Measurements from ENCODE around the gene NCAPG2.

Gene NCAPG2

DNA sequence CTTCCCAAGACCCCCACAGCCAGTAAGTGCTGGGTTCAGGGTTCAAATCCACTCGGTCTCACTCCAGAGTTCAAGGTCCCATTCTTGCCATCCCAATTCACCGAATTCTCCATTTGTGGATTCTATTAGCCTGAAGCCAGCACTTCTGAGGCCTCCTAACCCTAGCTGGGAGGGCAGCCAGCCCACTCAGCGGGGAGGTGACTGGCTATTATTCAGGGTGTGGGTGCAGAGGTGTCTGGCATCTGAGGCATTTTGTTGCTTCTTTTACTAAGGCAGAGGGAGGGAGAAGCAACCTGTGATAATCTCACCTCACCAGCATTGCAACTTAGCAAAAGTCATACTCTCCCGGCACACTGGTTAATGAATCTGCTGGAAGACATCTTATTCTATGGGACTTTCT is 108.3 kb downstream of the NCAPG2 start:
- TF ChIP-seq ARNT (IDR thresholded peaks at IDR 0.05) (no peak), TARDBP (IDR thresholded peaks at IDR 0.05) (no peak), NFRKB (IDR thresholded peaks at IDR 0.05) (no peak), ZNF384 (IDR thresholded peaks at IDR 0.05) (no peak), L3MBTL2 (conservative IDR thresholded peaks at IDR 0.05) (no peak), SP1 (IDR thresholded peaks at IDR 0.05) (no peak), HDGF (IDR thresholded peaks at IDR 0.05; ENCODE audit: borderline replicate concordance) (no peak), LEF1 (IDR thresholded peaks at IDR 0.05; ENCODE audit: borderline replicate concordance) (no peak), FOXM1 (IDR thresholded peaks at IDR 0.05; ENCODE audit: borderline replicate concordance) (no peak), CTBP1 (IDR thresholded peaks at IDR 0.05; ENCODE audit: borderline replicate concordance) (no peak)
- TF ChIP-seq, protein P1, sequence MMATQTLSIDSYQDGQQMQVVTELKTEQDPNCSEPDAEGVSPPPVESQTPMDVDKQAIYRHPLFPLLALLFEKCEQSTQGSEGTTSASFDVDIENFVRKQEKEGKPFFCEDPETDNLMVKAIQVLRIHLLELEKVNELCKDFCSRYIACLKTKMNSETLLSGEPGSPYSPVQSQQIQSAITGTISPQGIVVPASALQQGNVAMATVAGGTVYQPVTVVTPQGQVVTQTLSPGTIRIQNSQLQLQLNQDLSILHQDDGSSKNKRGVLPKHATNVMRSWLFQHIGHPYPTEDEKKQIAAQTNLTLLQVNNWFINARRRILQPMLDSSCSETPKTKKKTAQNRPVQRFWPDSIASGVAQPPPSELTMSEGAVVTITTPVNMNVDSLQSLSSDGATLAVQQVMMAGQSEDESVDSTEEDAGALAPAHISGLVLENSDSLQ (IDR thresholded peaks at IDR 0.05) = no peak
- ChIA-PET CTCF (no interaction called here), POLR2A (no interaction called here)
- no peak for DNase-seq (ENCODE audit: extremely low spot score)

DNA sequence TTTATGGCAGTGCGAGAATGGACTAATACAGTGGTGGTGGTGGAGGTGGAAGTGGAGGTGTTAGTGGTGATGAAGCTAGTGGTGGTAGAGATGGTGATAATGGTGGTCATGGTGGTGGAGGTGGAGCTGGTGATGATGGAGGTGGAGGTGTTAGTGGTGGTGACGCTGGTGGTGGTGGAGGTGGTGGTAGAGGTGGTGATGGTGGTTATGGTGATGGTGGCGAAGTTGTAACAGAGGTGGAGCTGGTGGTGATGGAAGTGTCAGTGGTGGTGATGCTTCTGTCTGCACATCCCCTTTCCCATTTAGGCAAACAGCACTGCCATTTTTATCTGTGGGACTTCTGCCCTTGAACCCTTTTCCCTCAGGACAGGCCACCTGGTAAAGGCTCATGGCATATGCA is 109.5 kb downstream of the NCAPG2 start:
- ChIA-PET POLR2A (no interaction called here), CTCF (no interaction called here)
- DNase-seq (ENCODE audit: extremely low spot score) = no peak
- TF ChIP-seq, protein P1 (IDR thresholded peaks at IDR 0.05) = no peak
- TF ChIP-seq BHLHE40 (IDR thresholded peaks at IDR 0.05; ENCODE audit: borderline replicate concordance) (no peak), ARNT (IDR thresholded peaks at IDR 0.05) (no peak), FOXM1 (IDR thresholded peaks at IDR 0.05; ENCODE audit: borderline replicate concordance) (no peak), CTBP1 (IDR thresholded peaks at IDR 0.05; ENCODE audit: borderline replicate concordance) (no peak), LEF1 (IDR thresholded peaks at IDR 0.05; ENCODE audit: borderline replicate concordance) (no peak), SUZ12 (IDR thresholded peaks at IDR 0.05) (no peak), HDGF (IDR thresholded peaks at IDR 0.05; ENCODE audit: borderline replicate concordance) (no peak), FOXK2 (IDR thresholded peaks at IDR 0.05) (no peak), NFRKB (IDR thresholded peaks at IDR 0.05) (no peak), TARDBP (IDR thresholded peaks at IDR 0.05) (no peak), SP1 (IDR thresholded peaks at IDR 0.05) (no peak), FOXA1 (IDR thresholded peaks at IDR 0.05) (no peak), ZNF384 (IDR thresholded peaks at IDR 0.05) (no peak), L3MBTL2 (conservative IDR thresholded peaks at IDR 0.05) (no peak), ELF4 (IDR thresholded peaks at IDR 0.05) (no peak)

DNA sequence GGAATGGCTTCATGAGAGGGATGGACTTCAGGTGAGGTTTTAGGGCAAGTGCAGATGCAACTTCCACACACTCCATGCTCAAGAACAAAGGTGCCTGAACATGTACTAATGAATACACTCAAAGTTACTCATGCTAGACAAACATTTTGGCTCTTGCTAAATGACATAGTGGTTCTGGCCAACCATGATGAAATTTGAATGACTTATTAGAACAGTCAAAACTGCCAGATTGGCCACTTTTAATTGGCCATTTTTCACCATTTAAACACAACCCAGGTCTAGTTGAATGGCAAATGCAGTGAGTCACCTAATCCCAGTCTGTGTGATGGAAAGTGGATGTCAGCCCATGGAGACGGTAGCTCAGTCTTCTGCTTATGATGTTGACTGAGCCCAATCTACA is 112.1 kb downstream of the NCAPG2 start:
- CTCF ChIA-PET = interaction anchor here (0.9 kb wide), 1 partner anchor 33 kb away, joined by 3 read pairs; no protein-coding TSS in a partner anchor

DNA sequence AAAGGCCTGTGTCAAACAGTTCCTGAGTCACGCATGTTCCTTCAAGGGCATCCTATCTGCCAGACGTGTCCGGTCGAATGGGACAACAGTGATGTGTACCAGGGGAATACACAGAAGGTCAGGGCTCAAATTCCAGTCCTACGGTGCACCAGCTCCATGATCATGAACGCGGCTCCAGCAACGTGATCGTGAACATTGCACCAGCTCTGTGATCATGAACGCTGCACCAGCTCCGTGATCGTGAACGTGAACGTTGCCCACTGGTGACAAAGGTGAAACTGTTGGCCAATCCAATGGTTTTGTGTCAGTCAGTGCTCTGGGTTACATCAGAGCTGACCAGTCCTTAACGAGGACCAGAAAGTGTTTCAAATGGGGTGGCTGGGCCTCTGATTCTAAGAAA is 112.7 kb downstream of the NCAPG2 start:
- TF ChIP-seq BHLHE40 (IDR thresholded peaks at IDR 0.05; ENCODE audit: borderline replicate concordance) (no peak), SUZ12 (IDR thresholded peaks at IDR 0.05) (no peak)
- POLR2A ChIA-PET = no interaction called here
- no peak for DNase-seq (ENCODE audit: extremely low spot score)
- CTCF ChIA-PET = no interaction called here

More for the DNA sequence above, 112.1 kb downstream of the NCAPG2 start:
- POLR2A ChIA-PET = no interaction called here
- TF ChIP-seq, protein P1 (IDR thresholded peaks at IDR 0.05) = no peak
- TF ChIP-seq L3MBTL2 (conservative IDR thresholded peaks at IDR 0.05) = no peak
- no peak for TF ChIP-seq CTBP1 (IDR thresholded peaks at IDR 0.05; ENCODE audit: borderline replicate concordance)
- TF ChIP-seq TARDBP (IDR thresholded peaks at IDR 0.05) = no peak
- TF ChIP-seq FOXM1 (IDR thresholded peaks at IDR 0.05; ENCODE audit: borderline replicate concordance) = no peak
- TF ChIP-seq FOXA1 (IDR thresholded peaks at IDR 0.05) = no peak
- TF ChIP-seq ZNF384 (IDR thresholded peaks at IDR 0.05) = no peak
- no peak for TF ChIP-seq BHLHE40 (IDR thresholded peaks at IDR 0.05; ENCODE audit: borderline replicate concordance)
- no peak for TF ChIP-seq ELF4 (IDR thresholded peaks at IDR 0.05)
- no peak for TF ChIP-seq LEF1 (IDR thresholded peaks at IDR 0.05; ENCODE audit: borderline replicate concordance)
- DNase-seq (ENCODE audit: extremely low spot score) = no peak

DNA sequence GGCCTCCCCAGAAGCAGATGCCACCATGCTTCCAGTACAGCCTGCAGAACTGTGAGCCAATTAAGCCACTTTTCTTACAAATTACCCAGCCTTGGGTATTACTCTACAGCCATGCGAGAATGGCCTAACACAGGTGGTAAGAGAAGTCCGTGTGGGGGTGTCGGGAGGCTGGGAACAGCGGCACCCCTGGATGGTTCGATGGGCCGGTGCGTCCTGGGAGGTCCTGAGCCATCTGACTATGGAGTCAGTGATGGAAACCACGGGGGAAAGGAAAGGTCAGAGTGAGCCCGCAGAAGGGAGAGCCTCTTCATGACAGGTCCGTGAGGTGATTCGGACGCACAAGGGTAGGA is 114.4 kb downstream of the NCAPG2 start:
- DNase-seq (ENCODE audit: extremely low spot score) = no peak
- ChIA-PET POLR2A (no interaction called here), CTCF (no interaction called here)
- no peak for TF ChIP-seq CTBP1 (IDR thresholded peaks at IDR 0.05; ENCODE audit: borderline replicate concordance)
- no peak for TF ChIP-seq ARNT (IDR thresholded peaks at IDR 0.05)
- TF ChIP-seq NFRKB (IDR thresholded peaks at IDR 0.05) = no peak
- no peak for TF ChIP-seq HDGF (IDR thresholded peaks at IDR 0.05; ENCODE audit: borderline replicate concordance)

DNA sequence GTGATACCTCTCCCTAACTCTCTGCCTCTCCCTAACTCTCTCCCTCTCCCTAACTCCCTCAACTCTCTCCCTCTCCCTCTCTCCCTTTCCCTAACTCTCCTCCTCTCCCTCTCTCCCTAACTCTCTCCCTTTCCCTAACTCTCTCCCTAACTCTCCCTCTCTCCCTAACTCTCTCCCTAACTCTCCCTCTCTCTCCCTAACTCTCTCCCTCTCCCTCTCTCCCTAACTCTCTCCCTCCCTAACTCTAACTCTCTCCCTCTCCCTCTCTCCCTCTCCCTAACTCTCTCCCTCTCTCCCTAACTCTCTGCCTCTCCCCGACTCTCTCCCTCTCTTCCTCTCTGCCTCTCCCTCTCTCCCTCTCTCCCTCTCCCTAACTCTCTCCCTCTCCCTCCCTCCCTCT is 115.0 kb downstream of the NCAPG2 start:
- ChIA-PET CTCF (interaction anchor here (0.7 kb wide), 1 partner anchor 18 kb away, joined by 4 read pairs; no protein-coding TSS in a partner anchor), POLR2A (no interaction called here)
- DNase-seq (ENCODE audit: extremely low spot score) = no peak

More for the DNA sequence above, 115.0 kb downstream of the NCAPG2 start:
- TF ChIP-seq NFRKB (IDR thresholded peaks at IDR 0.05) = no peak
- no peak for TF ChIP-seq L3MBTL2 (conservative IDR thresholded peaks at IDR 0.05)
- no peak for TF ChIP-seq SUZ12 (IDR thresholded peaks at IDR 0.05)
- TF ChIP-seq BHLHE40 (IDR thresholded peaks at IDR 0.05; ENCODE audit: borderline replicate concordance) = no peak
- no peak for TF ChIP-seq TARDBP (IDR thresholded peaks at IDR 0.05)
- TF ChIP-seq SP1 (IDR thresholded peaks at IDR 0.05) = no peak
- TF ChIP-seq HDGF (IDR thresholded peaks at IDR 0.05; ENCODE audit: borderline replicate concordance) = no peak
- no peak for TF ChIP-seq CTBP1 (IDR thresholded peaks at IDR 0.05; ENCODE audit: borderline replicate concordance)
- no peak for TF ChIP-seq FOXM1 (IDR thresholded peaks at IDR 0.05; ENCODE audit: borderline replicate concordance)
- no peak for TF ChIP-seq ELF4 (IDR thresholded peaks at IDR 0.05)
- TF ChIP-seq FOXK2 (IDR thresholded peaks at IDR 0.05) = no peak
- TF ChIP-seq, protein P1 (IDR thresholded peaks at IDR 0.05) = no peak
- no peak for TF ChIP-seq ZNF384 (IDR thresholded peaks at IDR 0.05)
- no peak for TF ChIP-seq LEF1 (IDR thresholded peaks at IDR 0.05; ENCODE audit: borderline replicate concordance)
- no peak for TF ChIP-seq FOXA1 (IDR thresholded peaks at IDR 0.05)
- no peak for TF ChIP-seq ARNT (IDR thresholded peaks at IDR 0.05)

All from HEK293T (cell line).